Lower lobe of right lung (tissue), 2 donors: ENCODE results near the gene PHLPP1. TPM values are rescaled to one million over a fixed set of nuclear protein-coding genes. Genes with fewer than 3 reads are reported as not detected.

ENCODE experiments used
- ATAC-seq, 2 donors: fragments of 200-7000 bp; cut with Tn5 transposase; one replicate each; pipeline ENCODE4 v1.9.1; 2020 to 2022; ENCODE audit warnings: mild to moderate bottlenecking in 2 of 2, moderate library complexity in 2 of 2
- DNase-seq: peaks from one replicate; pipeline ENCODE4 v3.0.0-alpha.2; 2020
- H3K27ac ChIP-seq: fragments of 200-600 bp; one replicate; pipeline ENCODE4 v1.8.0; 2022
- H3K27me3 ChIP-seq: fragments of 200-600 bp; one replicate; pipeline ENCODE4 v1.8.0; 2022; ENCODE audit warnings: low read depth
- H3K36me3 ChIP-seq: fragments of 200-600 bp; one replicate; pipeline ENCODE4 v1.8.0; 2022; ENCODE audit warnings: mild to moderate bottlenecking
- H3K4me1 ChIP-seq: fragments of 200-600 bp; one replicate; pipeline ENCODE4 v1.8.0; 2022
- H3K4me3 ChIP-seq: fragments of 200-600 bp; one replicate; pipeline ENCODE4 v1.8.0; 2022; ENCODE audit warnings: mild to moderate bottlenecking
- H3K9me3 ChIP-seq: fragments of 200-600 bp; one replicate; pipeline ENCODE4 v1.8.0; 2022
- CTCF ChIP-seq: fragments of 200-600 bp; IDR thresholded peaks from one replicate; pipeline ENCODE4 v1.8.0; 2022; ENCODE audit warnings: antibody characterized with exemption, mild to moderate bottlenecking
- intact Hi-C: fragments of 100-400 bp; cut with DNase I; formaldehyde crosslinking; loops from one replicate; pipeline ENCODE4 v1.11.0; 2022
- total RNA-seq: library from RNA; stranded (reverse); fragmentation: NEBNext Ultra II Directional; extraction: Animal tissue kit (Norgen Biotek cat#: 25700); gene quantifications from one replicate; pipeline ENCODE4 v1.2.1, GENCODE V29; 2021
- donor health status: DM: no; HTN: yes; CAD: no; lungs with severe emphysema.

The PHLPP1 gene
- total RNA-seq, 1 donor from 2014 or later = 12.6 TPM

- DNase-seq (no peak), ATAC-seq (no peak)
- H3K4me3 ChIP-seq = no peak overlapping the region
- no peaks in the 10 kb centered on the region for H3K9me3 ChIP-seq
- peaks cover 8% of the 10 kb centered on the region for H3K4me1 ChIP-seq
- H3K36me3 ChIP-seq = no peaks in the 10 kb centered on the region
- no peaks in the 10 kb centered on the region for H3K27me3 ChIP-seq
- no peak for TF ChIP-seq CTCF
- intact Hi-C loops = no loop called here
- no peak overlapping the region for H3K27ac ChIP-seq
These were observed 52.7 kb downstream of the PHLPP1 start for GRCh38 chr18:62767836-62768557.

DNA sequence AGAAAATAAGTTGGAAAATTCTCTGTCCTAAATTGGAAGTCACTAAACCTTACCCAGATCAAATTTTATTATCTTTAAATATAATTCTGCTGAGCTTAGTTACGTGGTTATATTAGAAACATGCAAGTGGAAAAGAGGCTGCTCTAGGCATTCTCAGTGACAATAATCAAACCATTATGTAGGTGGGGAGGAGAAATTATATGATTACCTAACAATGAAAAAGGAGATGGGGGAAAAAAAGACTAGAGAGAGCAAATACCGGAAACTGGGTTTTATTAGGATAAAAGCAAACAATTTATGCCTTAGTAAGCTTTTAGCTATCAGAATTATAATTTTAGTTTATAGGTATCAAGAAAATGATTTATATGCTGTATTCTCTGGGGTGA lies 53.2 kb downstream of the PHLPP1 start:
- intact Hi-C loops = no loop called here

DNA sequence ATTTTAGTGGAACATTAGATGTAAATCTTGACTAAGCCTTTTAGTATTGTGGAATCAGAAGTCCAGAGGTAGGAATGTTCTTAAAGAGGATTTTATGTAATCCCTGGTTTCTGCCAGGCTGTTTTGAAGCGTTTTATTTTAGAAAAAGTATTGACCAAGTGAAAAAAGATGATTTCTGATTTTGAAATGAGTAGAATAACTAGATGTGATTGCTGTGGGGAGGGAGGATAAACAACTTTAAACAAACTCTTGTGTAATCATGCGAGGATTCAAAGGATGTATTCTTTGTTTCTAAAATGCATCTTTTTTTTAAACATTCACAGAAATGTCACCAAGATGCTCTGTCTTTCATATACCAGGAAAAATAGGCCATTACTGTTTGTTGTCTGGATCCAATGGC lies 53.9 kb downstream of the PHLPP1 start:
- no peak overlapping the region for H3K27ac ChIP-seq
- no peaks in the 10 kb centered on the region for H3K27me3 ChIP-seq
- H3K4me3 ChIP-seq = no peak overlapping the region
- no peak for TF ChIP-seq CTCF
- intact Hi-C loops = no loop called here
- ATAC-seq (no peak), DNase-seq (no peak)
- no peaks in the 10 kb centered on the region for H3K9me3 ChIP-seq
- no peaks in the 10 kb centered on the region for H3K36me3 ChIP-seq
- peaks cover 8% of the 10 kb centered on the region for H3K4me1 ChIP-seq

More for the DNA sequence above, 53.2 kb downstream of the PHLPP1 start:
- no peak for DNase-seq
- Histone ChIP-seq H3K4me1 (peaks cover 8% of the 10 kb centered on the region), H3K4me3 (no peak overlapping the region), H3K27ac (no peak overlapping the region), H3K9me3 (no peaks in the 10 kb centered on the region), H3K36me3 (no peaks in the 10 kb centered on the region), H3K27me3 (no peaks in the 10 kb centered on the region)
- TF ChIP-seq CTCF = no peak
- no peak for ATAC-seq

DNA sequence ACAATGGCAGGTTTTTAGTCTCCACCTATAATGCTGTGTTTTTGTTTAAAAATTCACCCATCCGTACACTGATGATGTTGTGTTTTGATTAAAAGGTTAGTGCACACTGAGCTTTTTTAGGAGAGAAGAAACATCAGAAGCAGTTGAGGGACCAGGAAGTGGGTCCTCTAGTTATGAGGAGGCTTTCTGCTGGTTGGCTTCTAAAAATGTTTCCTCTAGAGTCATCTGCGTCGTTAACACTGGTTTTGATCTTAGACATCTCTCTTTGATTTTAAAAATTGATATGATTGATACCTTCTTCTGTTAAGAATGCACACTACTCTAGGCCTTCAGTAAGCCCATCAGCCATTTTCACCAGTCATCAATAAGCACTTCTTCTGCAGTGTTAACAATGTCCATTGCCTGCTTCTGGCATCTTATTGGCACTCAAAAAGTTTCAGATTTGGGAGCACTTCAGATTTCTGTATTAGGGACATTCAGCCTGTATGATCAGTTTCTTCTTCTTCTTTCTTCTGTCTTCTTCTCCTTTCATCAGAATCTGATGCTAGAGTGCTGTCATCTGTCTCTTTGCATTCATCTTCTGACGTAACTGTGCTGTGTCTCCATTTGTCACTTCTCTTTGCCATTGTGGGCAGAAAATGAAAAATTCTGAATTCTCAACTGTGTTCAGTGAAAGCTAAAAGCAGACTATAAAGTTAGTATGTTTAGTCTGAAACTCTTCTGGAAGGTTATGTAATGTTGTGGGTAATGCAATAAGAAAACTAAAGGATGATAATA lies 56.3 kb downstream of the PHLPP1 start:
- H3K4me3 ChIP-seq = no peak overlapping the region
- DNase-seq (no peak), ATAC-seq (no peak)
- no peaks in the 10 kb centered on the region for H3K36me3 ChIP-seq
- H3K27me3 ChIP-seq = no peaks in the 10 kb centered on the region
- TF ChIP-seq CTCF = no peak
- intact Hi-C loops = no loop called here
- H3K4me1 ChIP-seq = peaks cover 8% of the 10 kb centered on the region
- no peak overlapping the region for H3K27ac ChIP-seq
- H3K9me3 ChIP-seq = no peaks in the 10 kb centered on the region

DNA sequence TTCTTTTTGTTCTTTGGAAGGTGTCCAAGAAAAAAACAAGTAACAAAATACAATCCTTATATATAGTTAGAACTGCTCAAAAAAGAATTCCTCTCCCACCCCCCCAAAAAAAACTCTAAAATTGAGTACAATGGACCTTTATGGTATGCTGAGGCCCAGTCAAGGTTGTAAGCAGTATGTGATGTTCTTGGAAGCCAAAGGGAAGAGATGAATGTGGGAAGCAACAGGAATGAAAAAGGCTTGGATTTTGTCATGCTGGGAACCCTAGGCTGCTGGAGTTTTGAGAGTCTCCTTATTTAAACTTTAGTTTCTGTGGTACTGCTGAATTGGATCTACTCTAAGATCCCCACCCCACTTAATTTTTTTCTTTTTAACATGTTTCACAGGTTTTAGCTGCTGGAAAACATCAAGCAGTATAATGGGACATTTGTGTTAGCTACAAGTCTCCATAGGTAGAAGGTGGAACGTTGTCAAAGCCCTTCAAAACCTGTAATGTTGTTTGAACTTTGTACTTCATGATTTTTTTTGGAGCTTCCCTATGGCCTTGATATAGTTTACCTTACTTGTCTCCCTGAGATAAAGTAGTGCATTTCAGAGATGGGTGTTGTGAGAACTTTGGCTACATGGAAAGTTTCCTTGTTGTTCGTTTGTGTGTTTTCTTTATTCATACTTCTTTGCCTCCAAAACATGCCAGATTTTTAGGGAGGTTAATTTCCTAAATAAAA lies 57.7 kb downstream of the PHLPP1 start:
- Histone ChIP-seq H3K36me3 (no peaks in the 10 kb centered on the region), H3K4me1 (peaks cover 2% of the 10 kb centered on the region), H3K4me3 (no peak overlapping the region), H3K9me3 (no peaks in the 10 kb centered on the region), H3K27me3 (no peaks in the 10 kb centered on the region), H3K27ac (no peak overlapping the region)
- TF ChIP-seq CTCF = no peak
- intact Hi-C loops = no loop called here
- ATAC-seq (no peak), DNase-seq (no peak)
